Measurements from ENCODE around the gene KNCN.

KNCN gene

DNA sequence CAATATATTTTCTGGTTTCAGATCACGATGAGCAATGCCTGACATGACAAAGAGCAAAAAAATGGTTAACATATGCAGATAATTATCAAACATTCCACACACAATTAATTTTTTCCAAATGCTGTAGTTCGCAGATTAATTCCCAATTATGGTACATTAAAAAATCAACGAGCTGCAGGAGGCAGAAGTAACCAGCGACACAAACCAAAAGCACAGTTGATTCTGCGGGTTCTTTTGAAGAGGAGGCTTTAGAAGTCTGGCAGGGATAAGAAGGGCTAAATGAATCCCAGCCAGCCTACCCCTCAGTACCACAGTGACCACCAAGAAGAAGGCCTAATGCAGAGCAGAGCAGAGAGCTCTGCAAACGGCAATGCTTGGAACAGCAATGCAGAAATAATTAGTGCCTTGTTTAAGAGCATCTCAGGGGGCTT lies 17.0 kb upstream of the KNCN start:
- no peak for DNase-seq (ENCODE audit: low spot score)

DNA sequence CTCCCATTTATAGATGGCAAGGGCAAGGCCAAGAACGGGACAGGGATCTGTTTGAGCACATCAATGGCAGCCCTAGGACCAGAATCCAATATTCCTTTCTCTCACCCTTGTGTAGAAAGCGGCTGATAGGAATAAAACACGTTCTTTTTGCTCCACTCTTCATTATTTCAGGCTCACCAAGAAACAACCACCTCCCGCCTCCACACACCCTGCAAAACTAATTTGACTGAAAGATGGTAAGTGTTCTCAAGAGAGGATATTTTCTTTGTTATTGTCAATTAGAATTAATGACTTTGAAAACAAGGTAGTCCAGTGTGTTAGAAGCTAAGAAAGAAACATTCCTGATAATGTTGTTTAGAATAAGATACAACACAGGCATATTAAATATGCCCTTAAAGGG lies 11.9 kb upstream of the KNCN start:
- DNase-seq (ENCODE audit: low spot score) = no peak

DNA sequence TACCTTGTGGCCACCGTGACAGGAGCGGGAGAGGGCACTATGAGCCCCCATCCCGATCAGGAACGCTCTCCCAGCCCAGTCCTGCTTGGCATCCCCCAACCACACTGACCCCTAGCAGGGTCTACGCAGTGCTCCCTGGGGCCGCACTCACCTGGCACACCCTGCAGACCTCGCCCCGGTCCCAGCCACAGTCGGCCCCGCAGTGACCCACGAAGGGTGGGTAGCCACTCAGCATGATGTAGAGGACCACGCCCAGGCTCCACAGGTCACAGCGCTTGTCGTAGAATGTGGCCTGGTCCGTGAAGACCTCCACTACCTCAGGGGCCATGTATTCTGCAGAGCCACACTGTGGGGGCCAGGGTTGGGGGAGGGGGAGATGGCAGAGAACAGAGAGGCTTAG lies 11.1 kb upstream of the KNCN start:
- DNase-seq (ENCODE audit: low spot score) = no peak

DNA sequence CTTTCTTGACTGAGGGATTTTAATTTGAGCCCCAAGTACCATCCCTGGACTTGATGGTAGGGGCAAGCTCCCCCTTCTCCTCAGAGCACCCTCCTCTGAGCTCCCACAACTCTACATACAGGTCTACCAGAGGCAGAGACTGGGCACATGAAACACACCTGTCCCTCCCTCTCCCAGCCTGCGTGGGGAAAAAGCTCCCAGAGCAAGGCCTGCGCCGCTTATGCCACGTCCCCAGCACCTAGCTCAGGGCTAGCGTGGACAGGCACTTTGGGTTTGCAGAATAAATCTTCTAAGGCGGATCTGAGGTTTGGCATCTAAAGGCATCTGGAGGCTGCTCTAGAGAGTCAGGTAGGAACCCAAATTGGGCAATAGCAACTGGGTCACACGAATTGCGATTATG lies 7.5 kb upstream of the KNCN start:
- no peak for DNase-seq (ENCODE audit: low spot score)

DNA sequence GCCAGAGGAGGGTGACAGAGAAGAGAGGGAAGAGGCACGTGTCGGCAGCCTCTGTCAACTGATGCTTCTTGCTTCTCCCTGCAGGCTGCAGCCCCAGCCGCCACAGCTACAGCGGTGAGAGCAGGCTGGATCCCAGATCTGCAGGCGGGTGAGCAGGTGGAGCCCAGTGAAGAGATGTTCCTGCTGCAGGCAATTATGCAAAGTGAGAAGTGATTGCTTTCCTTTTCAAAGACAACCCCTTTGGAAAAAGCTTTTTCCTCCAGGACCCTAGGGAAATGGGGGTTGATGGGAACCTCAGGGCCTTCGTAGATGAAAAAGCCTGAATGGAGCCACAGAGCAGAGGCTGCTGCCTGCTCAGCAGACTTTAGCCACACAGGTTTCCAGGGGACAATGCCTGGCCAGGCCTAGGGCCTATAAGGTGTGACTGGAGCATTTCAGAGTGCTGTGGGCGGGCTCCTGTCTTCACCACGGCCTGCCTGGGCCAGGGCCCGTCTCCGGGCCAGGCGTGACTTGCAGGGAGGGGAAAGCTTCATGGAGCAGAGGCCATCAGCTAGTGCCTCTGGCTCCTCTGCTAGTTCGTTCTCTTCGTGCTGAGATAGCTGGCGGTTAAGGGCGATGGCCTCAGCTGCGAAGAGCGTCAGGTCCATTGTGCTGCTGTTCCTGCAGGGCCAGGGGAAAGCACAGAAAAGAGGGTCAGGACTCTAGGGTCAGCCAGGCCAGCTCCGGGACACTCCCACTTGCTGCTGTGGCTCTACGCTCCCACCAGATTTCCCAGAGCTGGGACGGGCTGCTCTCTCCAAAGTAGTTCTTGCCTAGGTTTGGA lies 6.9 kb upstream of the KNCN start:
- DNase-seq (ENCODE audit: low spot score) = no peak

DNA sequence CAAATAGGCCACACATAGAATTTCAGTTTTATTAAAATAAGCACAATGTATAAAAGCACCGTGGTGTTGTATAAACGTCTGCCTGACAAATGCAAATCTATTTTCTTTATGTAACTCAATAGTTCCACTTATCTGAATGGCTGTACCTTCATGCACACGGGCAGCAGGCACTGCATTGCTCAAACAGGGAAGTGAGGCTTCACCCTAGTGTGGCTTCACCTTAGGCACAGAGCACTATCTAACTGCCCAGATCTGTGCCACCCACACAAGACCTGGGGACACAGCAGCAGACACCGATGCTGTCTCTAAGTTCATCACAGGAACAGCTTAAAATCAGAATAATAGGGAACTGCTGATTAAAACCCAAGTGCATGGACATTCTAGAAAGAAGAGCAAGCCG lies 6.0 kb upstream of the KNCN start:
- DNase-seq (ENCODE audit: low spot score) = no peak

DNA sequence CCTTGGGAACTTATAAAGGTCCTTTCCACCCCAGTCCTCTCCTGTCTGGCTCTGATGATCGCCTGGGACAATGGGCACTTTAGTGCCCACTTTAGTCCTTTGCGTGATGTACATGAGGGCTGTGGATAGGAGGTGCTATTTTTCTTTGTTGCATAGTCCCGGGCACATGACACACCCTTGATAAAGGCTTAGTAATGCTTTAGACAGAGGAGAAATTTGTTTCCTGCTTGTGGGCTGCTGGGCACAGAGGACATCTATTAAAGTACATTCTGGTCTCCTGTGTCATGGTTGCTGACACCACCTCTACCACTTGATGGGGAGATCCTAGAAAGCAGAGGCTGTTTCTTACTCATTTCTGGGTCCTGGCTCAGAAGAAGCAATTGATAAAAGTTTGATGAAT lies 5.4 kb upstream of the KNCN start:
- peak; percentile 38 for DNase-seq (ENCODE audit: low spot score)

DNA sequence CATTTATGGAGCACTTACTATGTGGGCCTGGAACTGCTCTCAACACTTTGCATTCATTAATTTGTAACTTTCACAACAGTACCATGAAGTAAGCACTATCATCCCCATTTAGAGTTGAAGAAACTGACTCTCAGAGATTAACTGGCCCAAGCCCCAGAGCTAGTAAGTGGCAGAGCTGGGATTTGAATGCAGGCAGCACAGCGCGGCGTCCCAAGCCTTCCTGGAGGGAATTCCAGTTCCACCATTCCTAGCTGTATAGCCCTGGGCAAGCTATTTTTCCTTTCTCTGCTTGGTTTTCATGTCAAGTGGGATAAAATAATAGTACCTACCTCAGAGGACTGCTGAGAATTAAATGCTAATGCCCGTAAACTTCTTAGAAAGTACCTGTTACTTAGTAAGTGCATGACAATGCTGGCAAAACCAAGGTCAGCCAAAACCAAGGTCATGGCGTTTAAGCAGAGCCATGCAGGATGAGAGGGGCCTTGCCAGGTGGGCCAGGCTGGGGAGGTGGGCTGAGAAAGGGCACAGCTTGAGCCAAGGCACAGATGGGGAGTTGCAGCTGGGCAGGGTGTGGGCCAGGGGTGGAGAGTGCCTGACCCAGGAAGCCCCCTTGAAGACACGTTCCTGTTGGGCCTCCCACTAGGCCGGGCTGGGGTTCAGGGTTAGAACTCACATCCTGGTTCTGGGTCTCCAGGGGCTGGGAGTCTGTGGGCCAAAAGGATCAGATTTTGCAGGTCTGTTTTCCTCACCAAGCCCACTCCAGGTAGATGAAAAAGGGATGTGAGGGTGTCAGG lies 4.6 kb upstream of the KNCN start:
- no peak for DNase-seq (ENCODE audit: low spot score)

DNA sequence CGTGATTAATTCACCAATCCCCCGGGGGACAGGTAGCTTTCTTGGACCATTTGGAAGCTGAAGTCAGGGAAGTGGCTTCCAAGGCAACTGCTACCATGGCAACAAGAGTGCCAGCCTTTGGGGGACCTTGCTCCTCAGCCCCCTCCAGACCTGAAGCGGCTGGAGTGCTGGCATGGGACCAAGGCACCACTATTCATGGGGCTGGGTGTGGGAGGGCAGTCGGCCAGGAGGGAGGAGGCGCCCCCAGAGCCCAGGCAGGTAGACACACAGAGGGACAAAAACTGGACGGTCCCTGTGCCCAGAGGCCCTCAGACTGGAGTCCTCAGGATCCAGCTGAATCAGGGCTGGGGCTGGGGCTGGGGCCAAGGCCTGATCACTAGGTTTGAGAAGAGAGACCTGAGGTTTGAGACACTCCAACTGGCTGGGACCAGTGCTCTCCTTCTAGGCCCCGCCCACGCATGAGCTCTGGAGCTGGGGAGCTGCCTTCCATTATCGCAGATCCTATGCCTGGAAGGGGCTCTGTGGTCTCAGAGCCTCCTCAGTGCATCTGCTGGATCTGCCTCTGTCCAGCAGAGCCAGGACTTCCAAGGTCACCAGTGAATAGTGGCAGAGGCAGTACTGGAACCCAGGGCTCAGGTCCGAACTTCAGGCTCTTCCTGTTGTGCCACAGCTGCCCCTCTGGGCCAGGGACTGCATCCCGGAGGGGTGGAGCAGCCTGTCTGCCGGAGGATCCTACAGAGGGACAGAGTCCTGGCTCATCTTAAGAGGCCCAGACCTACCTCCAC lies 3.3 kb upstream of the KNCN start:
- DNase-seq (ENCODE audit: low spot score) = no peak

DNA sequence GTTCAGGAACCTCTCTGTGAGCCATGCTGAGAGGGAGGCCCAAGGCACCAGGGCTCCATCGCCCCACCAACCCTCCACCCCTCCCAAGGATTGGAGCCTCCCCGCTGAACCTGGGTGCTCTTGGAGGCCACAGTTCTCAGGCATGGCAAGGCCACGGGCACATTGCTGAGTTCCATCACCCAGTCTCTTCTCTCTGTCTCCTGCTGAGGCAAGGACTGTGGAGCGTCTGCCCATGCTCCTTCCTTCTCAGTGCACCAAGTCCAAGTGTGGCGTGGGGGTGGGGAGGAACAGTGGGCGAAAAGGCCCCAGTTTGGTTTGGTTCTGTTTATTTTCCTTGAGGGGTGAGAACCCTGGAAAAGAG lies 2.8 kb upstream of the KNCN start:
- no peak for DNase-seq (ENCODE audit: low spot score)

DNA sequence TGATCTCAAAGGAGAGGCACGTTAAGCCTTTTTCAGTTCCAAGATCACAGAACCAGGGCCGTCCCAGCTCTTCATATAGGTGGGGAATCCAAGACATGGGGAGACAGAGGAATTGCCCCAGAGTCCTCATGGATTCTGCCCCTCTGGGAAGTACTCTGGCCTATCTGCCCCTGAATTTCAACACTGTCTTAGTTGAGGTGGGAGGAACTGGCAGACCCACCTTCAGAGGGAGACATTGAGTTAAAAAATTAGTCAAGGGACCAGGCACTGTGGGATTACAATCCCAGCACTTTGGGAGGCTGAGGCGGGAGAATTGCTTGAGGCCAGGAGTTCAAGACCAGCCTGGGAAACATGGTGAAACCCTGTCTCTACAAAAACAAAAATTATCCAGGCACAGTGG lies 2.1 kb upstream of the KNCN start:
- DNase-seq (ENCODE audit: low spot score) = no peak

DNA sequence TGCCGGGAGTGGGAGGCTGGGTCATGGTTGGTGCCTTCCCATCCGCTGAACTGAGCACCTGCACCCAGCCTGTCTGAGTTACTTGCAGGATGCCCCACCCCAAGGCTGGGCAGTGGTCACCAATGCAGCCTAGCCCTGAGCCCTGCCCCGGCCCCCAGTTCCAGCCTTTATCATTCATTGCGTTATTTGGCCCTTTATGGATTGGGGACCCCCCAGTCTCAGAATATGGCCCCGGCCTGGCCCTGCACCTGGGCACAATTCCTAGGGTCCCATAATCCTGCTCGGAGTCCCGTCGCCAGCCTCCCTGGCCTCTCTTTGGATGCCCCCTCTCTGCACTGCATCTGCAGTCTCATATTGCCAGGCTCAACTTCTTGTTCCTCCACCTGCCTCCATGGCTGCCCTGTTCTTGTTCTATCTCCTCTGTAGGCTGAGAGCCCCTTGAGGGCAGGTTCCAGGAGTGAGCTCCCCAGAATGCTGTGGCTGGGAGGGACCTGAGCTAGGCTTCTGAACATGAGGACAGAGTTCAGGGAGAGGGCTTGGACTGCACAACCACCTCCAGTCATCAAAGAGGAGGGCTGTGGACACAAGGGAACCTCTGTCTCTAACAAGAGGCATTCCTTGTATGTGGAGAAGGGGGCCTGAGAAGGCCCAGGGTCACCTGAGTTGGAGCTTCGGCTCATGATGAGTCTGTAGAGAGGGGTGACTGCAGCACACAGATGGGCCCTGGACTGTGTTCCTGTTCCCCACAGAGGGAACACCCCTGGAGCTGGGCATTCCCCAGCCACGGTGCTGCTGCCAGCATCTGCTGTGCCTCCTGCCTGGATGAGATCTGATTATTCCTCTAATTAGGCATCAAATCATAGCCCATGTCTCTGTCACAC lies 1.1 kb upstream of the KNCN start:
- no peak for DNase-seq (ENCODE audit: low spot score)

DNA sequence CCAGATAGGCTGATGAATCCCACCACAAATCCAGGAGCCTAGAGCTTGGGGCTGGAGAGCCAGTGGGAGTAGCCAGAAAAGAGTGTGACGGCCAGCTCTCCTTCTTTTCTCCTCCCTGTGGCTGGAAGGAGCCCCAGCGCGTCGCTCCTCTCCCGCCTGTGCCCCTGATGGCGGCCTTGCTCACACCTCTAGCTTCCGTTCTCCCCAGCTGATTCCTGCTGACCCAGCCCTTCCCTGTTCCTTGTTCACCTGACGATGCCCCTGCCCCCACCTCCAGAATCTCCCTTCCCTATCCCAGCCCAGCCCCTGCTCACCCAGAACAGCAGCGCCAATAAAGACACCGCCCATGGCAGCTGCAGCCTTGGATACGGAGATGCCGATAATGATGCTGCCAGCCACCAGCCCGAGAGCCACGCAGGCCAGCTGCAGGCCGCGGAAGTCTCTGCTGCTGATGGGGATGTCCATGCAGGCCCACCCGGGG lies 656 bp downstream of the KNCN start:
- DNase-seq (ENCODE audit: low spot score) = no peak

DNA sequence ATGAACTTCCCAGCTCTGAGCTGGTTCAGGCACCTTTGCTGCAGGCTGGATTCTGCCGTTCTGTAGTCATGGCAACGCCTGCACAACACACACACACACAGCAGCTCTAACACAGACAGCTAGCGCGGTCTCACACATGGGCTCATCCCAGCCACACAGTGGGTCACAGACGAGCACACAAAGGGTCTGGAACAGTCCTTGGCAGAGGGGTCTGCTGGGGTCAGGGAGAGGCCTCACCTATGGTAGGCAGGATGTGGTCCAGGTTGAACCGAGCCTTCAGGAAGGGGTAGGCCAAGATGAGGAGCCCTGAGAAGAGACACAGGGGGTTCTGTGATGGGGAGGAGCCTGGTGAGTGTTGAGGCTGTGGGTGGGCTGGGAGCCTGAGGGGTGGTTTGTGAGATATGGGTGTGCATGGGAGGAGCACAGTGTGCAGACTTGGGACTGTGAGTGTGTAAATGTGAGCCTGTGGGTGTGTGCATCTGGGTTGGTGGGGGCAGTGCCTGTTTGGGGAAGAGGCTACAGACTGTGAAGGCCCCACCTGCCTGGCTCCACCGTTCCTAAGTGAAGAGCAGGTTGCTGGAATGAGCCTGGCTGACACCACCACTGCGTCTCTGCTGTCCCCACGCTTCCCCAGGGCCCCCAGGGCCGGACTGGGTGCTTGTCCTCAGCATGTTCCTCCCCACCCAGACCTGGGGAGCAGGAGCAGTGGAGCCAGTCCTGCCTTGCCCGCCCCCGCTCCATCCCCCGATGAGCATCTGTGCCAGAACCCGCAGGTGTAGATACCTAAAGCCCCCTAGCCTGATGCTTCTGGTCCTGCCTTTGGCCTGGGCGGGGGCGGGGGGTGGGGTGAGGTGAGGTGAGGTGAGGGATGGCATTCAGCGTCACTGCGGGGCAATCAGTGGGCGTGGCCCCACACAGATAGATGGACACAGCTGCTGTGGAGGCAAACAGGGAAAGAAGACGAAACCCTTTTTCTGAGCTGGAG lies 1.5 kb downstream of the KNCN start:
- peak; percentile 39 for DNase-seq (ENCODE audit: low spot score)

DNA sequence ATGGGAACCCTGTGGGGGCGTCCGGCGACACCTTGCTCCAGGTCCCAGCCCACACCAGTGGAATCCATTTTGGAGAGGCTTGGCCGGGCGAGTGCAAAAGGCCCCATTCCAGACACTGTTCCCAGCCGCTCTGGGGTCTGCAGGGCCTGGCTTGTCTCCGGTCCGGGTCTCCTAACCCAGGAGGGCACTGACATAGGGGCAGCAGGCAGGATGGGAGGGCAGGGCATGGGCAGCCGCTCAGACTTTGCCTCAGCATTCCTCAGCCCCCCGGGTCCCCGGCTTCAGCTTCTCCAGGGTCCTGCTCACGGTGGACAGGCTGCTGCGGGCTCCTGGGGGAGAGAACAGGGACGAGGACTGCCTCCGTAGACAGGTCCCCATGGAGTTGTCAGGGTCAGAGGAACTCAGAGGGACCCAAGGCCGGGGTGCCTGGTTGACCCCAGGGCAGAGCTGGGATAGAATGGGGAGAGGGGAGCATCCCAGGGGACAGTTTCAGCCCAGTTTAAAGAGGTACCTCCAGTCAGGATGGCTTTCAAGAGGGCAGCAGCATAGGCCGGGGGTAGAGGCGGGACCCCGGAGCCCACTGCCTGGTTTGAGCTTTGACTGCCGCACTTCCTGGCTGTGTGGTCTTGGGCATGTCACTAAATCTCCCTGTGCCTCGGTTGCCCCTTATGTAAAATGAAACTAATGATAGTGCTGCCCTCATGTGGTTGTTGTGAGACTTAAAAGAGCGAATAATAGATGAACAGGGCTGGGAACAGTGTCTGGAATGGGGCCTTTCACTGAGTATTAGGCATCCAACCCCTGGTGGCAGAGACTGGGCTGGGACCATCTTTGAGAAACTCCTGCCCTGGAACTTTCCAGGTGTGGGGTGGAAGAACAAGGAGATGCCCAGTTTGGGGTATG lies 3.7 kb downstream of the KNCN start:
- peak; percentile 77 for DNase-seq (ENCODE audit: low spot score)

DNA sequence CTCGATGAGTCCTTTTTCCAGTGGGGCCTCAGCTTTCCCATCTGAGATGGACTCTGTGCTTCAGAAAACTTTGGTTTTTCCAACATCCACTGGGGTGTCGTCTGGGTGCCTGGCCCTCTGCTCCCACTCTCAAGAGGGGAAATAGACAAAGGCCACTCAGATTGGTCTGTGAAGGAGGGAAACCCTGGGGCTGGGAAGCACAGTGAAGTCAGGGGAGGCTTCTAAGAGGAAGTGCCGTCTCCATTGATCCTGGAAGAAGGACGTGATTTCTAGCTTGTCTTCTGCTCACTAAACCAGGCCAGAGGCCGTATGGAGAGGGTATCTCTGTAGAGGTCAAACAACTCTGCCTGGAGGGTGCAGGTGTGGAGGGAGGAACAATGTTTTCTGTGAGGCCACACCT lies 5.2 kb downstream of the KNCN start:
- DNase-seq (ENCODE audit: low spot score) = no peak

DNA sequence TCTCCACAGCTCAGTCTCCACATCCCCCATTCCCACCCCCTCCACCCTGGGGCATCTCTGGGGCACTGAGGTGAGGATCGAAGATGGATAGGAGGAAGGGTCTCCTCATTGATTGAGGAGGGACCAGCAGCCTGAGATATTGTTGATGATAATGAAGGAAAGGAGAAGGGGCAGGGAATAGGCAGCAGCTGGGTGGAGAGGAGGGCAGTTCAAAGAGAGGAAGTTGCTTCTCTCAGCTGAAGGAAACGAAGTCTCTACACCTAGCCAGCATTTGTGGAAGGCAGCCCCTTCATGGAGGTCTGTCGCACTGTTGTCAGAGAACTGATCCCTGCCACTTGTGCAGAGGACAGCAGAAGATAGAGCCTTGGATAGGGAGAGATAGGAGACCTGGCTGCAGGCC lies 5.7 kb downstream of the KNCN start:
- no peak for DNase-seq (ENCODE audit: low spot score)

DNA sequence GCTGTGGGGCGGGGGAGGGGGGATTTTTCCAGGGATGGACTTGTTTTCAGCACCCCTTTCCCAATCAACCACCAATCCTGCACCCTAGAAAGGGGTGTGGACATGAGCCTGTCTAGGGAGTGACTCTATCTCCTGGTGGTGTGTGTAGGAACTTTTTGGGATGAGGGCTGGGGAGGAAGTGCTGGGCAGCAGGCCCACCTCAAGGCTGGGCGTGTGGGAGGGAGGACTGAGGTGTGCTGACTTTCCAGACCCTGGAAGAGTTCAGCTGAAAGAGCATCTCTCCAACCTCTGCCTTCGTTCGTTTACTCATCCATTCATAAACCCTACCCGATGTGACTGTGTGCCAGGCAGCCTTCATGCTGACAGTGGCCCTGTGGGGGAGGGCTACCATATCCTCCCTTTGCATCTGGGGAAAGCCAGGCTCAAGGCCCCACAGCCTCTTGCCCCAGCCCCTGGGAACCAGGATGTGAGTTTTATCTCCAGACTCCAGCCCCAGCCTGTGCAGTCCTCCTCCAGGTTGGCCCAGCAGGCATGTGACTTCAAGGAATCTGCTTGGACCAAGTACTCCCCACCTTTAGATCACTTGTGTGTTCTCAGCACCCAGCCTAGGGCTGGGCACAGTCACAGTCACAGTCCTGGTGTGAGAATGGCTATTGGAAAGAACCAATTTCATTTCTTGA lies 6.7 kb downstream of the KNCN start:
- DNase-seq (ENCODE audit: low spot score) = no peak

Measured in GM03348 (cell line).